GM23248 (cell line): ENCODE results near the gene POLR2F. TPM values are rescaled to one million over a fixed set of nuclear protein-coding genes. Genes with fewer than 3 reads are reported as not detected.

ENCODE experiments used
- DNase-seq: peaks from one replicate; pipeline ENCODE4 v3.0.0-alpha.2; 2015
- H2AFZ ChIP-seq: fragments of 200-600 bp; sonication (generic); 2 replicates; pipeline ENCODE4 v1.6.1; 2016; ENCODE audit warnings: antibody characterized with exemption
- H3F3A ChIP-seq: fragments of 200-600 bp; sonication (generic); 2 replicates; pipeline ENCODE4 v1.6.1; 2016; ENCODE audit warnings: mild to moderate bottlenecking, antibody characterized with exemption, mixed run types; ENCODE audit not compliant: insufficient read depth
- H3K27ac ChIP-seq: fragments of 200-600 bp; sonication (generic); 2 replicates; pipeline ENCODE4 v1.5.1; 2016; ENCODE audit warnings: mild to moderate bottlenecking
- H3K27me3 ChIP-seq: fragments of 200-600 bp; sonication (generic); replicated peaks from 2 replicates; pipeline ENCODE4 v1.6.1; 2016; ENCODE audit warnings: mild to moderate bottlenecking; ENCODE audit not compliant: insufficient read depth
- H3K36me3 ChIP-seq: fragments of 200-600 bp; sonication (generic); 2 replicates; pipeline ENCODE4 v1.6.1; 2016; ENCODE audit warnings: low read depth, mild to moderate bottlenecking
- H3K4me1 ChIP-seq: fragments of 200-600 bp; sonication (generic); 2 replicates; pipeline ENCODE4 v1.6.1; 2016; ENCODE audit warnings: mild to moderate bottlenecking; ENCODE audit not compliant: insufficient read depth
- H3K4me2 ChIP-seq: fragments of 200-600 bp; sonication (generic); one replicate; pipeline ENCODE4 v1.6.1; 2016; ENCODE audit warnings: mild to moderate bottlenecking; ENCODE audit not compliant: unreplicated experiment
- H3K4me3 ChIP-seq: fragments of 200-600 bp; sonication (generic); 2 replicates; pipeline ENCODE4 v1.5.1; 2016; ENCODE audit warnings: mild to moderate bottlenecking
- H3K79me2 ChIP-seq: fragments of 200-600 bp; sonication (generic); 2 replicates; pipeline ENCODE4 v1.6.1; 2016; ENCODE audit warnings: mild to moderate bottlenecking; ENCODE audit not compliant: insufficient read depth
- H3K9ac ChIP-seq: fragments of 200-600 bp; sonication (generic); 2 replicates; pipeline ENCODE4 v1.6.1; 2016; ENCODE audit warnings: mild to moderate bottlenecking
- H3K9me2 ChIP-seq: fragments of 200-600 bp; sonication (generic); 2 replicates; pipeline ENCODE4 v1.6.1; 2016; ENCODE audit warnings: mixed run types, mild to moderate bottlenecking, moderate library complexity; ENCODE audit not compliant: insufficient read depth
- H3K9me3 ChIP-seq: fragments of 200-600 bp; sonication (generic); one replicate; pipeline ENCODE4 v1.6.1; 2017; ENCODE audit warnings: low read depth
- H4K20me1 ChIP-seq: fragments of 200-600 bp; sonication (generic); 2 replicates; pipeline ENCODE4 v1.6.0; 2016; ENCODE audit not compliant: insufficient read depth
- EZH2 ChIP-seq: fragments of 200-600 bp; sonication (generic); IDR thresholded peaks from 2 replicates; pipeline ENCODE4 v1.6.1; 2018; ENCODE audit warnings: antibody characterized with exemption, mild to moderate bottlenecking; ENCODE audit not compliant: insufficient read depth, poor library complexity, severe bottlenecking
- EZH2phosphoT487 ChIP-seq: fragments of 200-600 bp; sonication (generic); IDR thresholded peaks from 2 replicates; pipeline ENCODE4 v1.6.1; 2018; ENCODE audit warnings: antibody characterized with exemption, moderate library complexity, mild to moderate bottlenecking, low read depth; ENCODE audit not compliant: insufficient read depth
- WGBS, 2 experiments: methylation state at CpG; one replicate each; pipeline ENCODE4 v1.1.6; 2015 to 2017; ENCODE audit warnings: low lambda C conversion rate in 2 of 2, low coverage in 1 of 2; ENCODE audit errors: missing lambda C conversion rate in 2 of 2; 5-methylcytosine and 5-hydroxymethylcytosine counted together
- in situ Hi-C: fragments of 300-500 bp; cut with MboI; formaldehyde crosslinking; loops from 2 replicates; pipeline ENCODE4 v1.15.0; 2020
- polyA plus RNA-seq: library from polyadenylated mRNA; unstranded; fragments of >200 nt; fragmentation: Nextera tagmentation; extraction: Ambion mirVana; gene quantifications from 2 replicates; pipeline ENCODE4 v1.2.1, GENCODE V29; 2016
- total RNA-seq: library from RNA; depleted of rRNA; stranded (reverse); fragments of >200 nt; shearing (Covaris generic); gene quantifications from 2 replicates; pipeline ENCODE4 v1.2.3, GENCODE V29; 2014

Gene POLR2F
- total and polyA plus RNA-seq, 2 experiments from 2014 or later, result 71.4 to 148 TPM

DNA sequence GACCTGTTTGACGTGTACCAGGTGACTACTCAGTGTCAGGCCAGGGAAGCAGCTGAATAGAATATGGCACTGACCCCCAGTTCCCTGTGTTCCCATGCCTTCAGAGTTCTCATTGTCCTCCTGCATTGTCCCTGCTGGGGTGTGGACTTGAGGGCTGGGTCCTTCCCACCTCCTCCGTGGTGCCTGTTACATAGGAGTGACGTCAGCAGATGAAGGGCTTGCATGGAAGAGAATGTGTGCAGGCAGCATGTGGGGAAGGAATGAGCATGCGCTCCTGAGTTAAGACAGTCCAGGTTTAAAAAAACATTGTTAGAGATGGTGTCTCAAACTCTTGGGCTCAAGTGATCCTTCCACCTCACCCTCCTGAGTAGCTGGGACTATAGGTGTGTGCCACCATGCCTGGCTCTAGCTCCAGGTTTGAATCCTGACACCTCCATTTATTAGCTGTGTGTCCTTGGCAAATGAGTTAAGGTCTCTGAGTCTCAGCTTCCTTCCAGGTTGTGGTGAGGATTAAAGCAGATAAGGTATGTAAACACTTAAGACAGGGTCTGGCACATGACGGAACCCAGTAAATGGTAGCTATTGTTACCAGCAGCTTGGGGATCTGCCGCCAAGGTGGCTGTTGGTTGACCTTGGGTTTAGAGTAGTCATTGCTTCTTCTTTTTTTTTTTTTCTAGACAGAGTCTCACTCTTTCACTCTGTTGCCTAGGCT is 38.4 kb downstream of the POLR2F start:
- 62 to 64% methylated on average over 6 of the region's 6 CpGs for WGBS, 2 experiments
- H3K36me3 ChIP-seq, result no peaks in the 10 kb centered on the region
- H3K27me3 ChIP-seq, result no peaks in the 10 kb centered on the region
- no peaks in the 10 kb centered on the region for H3K9me3 ChIP-seq
- no peak overlapping the region for H3K27ac ChIP-seq
- in situ Hi-C loops, result no loop called here
- no peak overlapping the region for H3K4me2 ChIP-seq
- no peaks in the 10 kb centered on the region for H4K20me1 ChIP-seq
- no peak for TF ChIP-seq EZH2phosphoT487
- no peak for TF ChIP-seq EZH2
- no peak overlapping the region for H3K4me3 ChIP-seq
- no peaks in the 10 kb centered on the region for H3K9me2 ChIP-seq
- H3F3A ChIP-seq, result no peaks in the 10 kb centered on the region
- peak; percentile 9 for DNase-seq
- no peak overlapping the region for H3K9ac ChIP-seq
- H3K79me2 ChIP-seq, result no peaks in the 10 kb centered on the region
- no peaks in the 10 kb centered on the region for H3K4me1 ChIP-seq
- no peak overlapping the region for H2AFZ ChIP-seq

DNA sequence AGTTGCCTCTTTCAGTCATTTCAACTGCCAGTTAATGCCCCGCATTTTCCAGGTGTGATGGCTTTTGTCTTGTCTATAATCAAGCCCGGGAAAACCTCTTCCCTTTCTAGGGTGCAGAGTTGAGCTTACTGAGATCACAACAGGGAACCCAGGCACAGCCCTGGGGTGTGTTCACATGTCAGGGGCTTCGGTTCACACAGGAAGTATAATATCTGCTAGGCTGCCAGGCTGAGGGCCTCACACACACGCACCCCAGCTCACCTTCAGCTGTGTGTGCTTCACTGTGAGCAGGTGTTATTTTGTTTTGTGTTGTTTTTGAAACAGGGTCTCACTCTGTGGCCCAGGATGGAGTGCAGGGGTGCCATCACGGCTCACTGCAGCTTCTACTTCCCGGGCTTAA is 40.5 kb downstream of the POLR2F start:
- in situ Hi-C loops, result no loop called here
- Histone ChIP-seq H3K9me2 (no peaks in the 10 kb centered on the region), H3K4me2 (no peak overlapping the region), H3K79me2 (no peaks in the 10 kb centered on the region), H2AFZ (no peak overlapping the region), H3K9me3 (no peaks in the 10 kb centered on the region), H3F3A (no peaks in the 10 kb centered on the region), H3K27ac (no peak overlapping the region), H3K36me3 (no peaks in the 10 kb centered on the region), H3K4me3 (no peak overlapping the region), H3K27me3 (no peaks in the 10 kb centered on the region), H3K4me1 (no peaks in the 10 kb centered on the region), H4K20me1 (no peaks in the 10 kb centered on the region), H3K9ac (no peak overlapping the region)
- no peak for DNase-seq
- WGBS, 2 experiments, result 60 to 69% methylated on average over 6 of the region's 6 CpGs
- no peak for TF ChIP-seq EZH2
- TF ChIP-seq EZH2phosphoT487, result no peak

- H3K36me3 ChIP-seq, result no peaks in the 10 kb centered on the region
- TF ChIP-seq EZH2phosphoT487 (no peak), EZH2 (no peak)
- H3K79me2 ChIP-seq, result no peaks in the 10 kb centered on the region
- no peaks in the 10 kb centered on the region for H3K9me3 ChIP-seq
- no peak overlapping the region for H2AFZ ChIP-seq
- H3K4me1 ChIP-seq, result no peaks in the 10 kb centered on the region
- no peaks in the 10 kb centered on the region for H3F3A ChIP-seq
- no peak overlapping the region for H3K4me3 ChIP-seq
- in situ Hi-C loops, result no loop called here
- H3K9me2 ChIP-seq, result no peaks in the 10 kb centered on the region
- no peak for DNase-seq
- H3K27ac ChIP-seq, result no peak overlapping the region
- H3K9ac ChIP-seq, result no peak overlapping the region
- 78 to 89% methylated on average over 6 of the region's 6 CpGs for WGBS, 2 experiments
- H3K4me2 ChIP-seq, result no peak overlapping the region
- no peaks in the 10 kb centered on the region for H3K27me3 ChIP-seq
- H4K20me1 ChIP-seq, result no peaks in the 10 kb centered on the region
Observed at GRCh38 chr22:37994982-37995381, 41.5 kb downstream of the POLR2F start.

DNA sequence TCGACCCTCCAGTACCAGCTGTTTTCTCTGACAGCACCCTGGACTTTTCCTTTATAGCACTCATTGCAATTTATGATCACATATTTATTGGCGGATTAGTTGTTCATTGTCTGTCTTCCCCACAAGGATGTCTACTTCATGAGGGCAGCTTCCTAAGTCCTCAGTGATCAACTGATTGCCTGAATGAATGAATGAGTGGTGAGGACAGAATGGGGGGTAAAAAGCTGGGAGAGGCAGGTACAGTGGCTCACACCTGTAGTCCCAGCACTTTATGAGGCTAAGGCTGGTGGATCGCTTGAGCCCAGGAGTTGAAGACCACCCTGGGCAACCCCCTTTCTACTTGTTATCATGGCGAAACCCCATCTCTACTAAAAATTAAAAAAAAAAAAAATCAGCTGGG is 42.0 kb downstream of the POLR2F start:
- no peaks in the 10 kb centered on the region for H3K36me3 ChIP-seq
- H3F3A ChIP-seq, result no peaks in the 10 kb centered on the region
- H3K4me3 ChIP-seq, result no peak overlapping the region
- no peaks in the 10 kb centered on the region for H3K79me2 ChIP-seq
- H3K27ac ChIP-seq, result no peak overlapping the region
- H3K27me3 ChIP-seq, result no peaks in the 10 kb centered on the region
- TF ChIP-seq EZH2, result no peak
- no peak for TF ChIP-seq EZH2phosphoT487
- no peak overlapping the region for H2AFZ ChIP-seq
- H3K4me1 ChIP-seq, result no peaks in the 10 kb centered on the region
- H4K20me1 ChIP-seq, result no peaks in the 10 kb centered on the region
- H3K9me2 ChIP-seq, result no peaks in the 10 kb centered on the region
- no peak overlapping the region for H3K4me2 ChIP-seq
- in situ Hi-C loops, result no loop called here
- 82 to 85% methylated on average over 4 of the region's 4 CpGs for WGBS, 2 experiments
- DNase-seq, result no peak
- H3K9ac ChIP-seq, result no peak overlapping the region
- H3K9me3 ChIP-seq, result no peaks in the 10 kb centered on the region
